CD4-positive, alpha-beta memory T cell (primary cell): ENCODE results near the gene CACNA1B. TPM values are rescaled to one million over a fixed set of nuclear protein-coding genes. Genes with fewer than 3 reads are reported as not detected.

ENCODE experiments used
- CTCF ChIA-PET: fragments of 350-600 bp; sonication (Branson Sonifier 250); formaldehyde crosslinking; loops from one replicate; lab custom pipeline; 2021; ENCODE audit warnings: inconsistent platforms; ENCODE audit not compliant: partially characterized antibody; lab: Charles Lee
- POLR2A ChIA-PET: fragments of 350-600 bp; sonication (Branson Sonifier 250); formaldehyde crosslinking; loops from one replicate; lab custom pipeline; 2021; ENCODE audit not compliant: partially characterized antibody; lab: Charles Lee
- DNase-seq, 5 donors: peaks; one replicate each; pipeline versions ENCODE4 v3.0.0 to v3.0.0-alpha.2; 2020 to 2022; ENCODE audit warnings: mixed read lengths in 1 of 5
- H3K27ac ChIP-seq: one replicate; pipeline ENCODE4 v1.7.0; 2013; ENCODE audit warnings: low read depth, low read length
- H3K27me3 ChIP-seq: 2 replicates; pipeline ENCODE4 v1.7.0; 2013; ENCODE audit warnings: mild to moderate bottlenecking, low read length, moderate library complexity; ENCODE audit not compliant: insufficient read depth
- H3K36me3 ChIP-seq: 2 replicates; pipeline ENCODE4 v1.7.0; 2013; ENCODE audit warnings: mild to moderate bottlenecking, low read length, moderate library complexity; ENCODE audit not compliant: insufficient read depth
- H3K4me1 ChIP-seq: 2 replicates; pipeline ENCODE4 v1.7.0; 2013; ENCODE audit warnings: mild to moderate bottlenecking, low read length, moderate library complexity; ENCODE audit not compliant: insufficient read depth
- H3K4me3 ChIP-seq, 2 donors: one replicate each; pipeline ENCODE4 v1.7.0; 2013; ENCODE audit warnings: low read length in 2 of 2, mild to moderate bottlenecking in 1 of 2
- H3K9me3 ChIP-seq, 2 donors: one replicate each; pipeline ENCODE4 v1.7.0; 2013; ENCODE audit warnings: low read length in 2 of 2, control low read depth in 1 of 2; ENCODE audit not compliant: control insufficient read depth in 1 of 2
- H3K27ac Mint-ChIP-seq, 7 donors: one replicate each; pipeline ENCODE4 v1.8.0; 2020 to 2021; ENCODE audit warnings: mixed read lengths in 7 of 7, mild to moderate bottlenecking in 6 of 7, inconsistent platforms in 3 of 7, moderate library complexity in 3 of 7
- H3K27me3 Mint-ChIP-seq, 2 donors: one replicate each; pipeline ENCODE4 v1.8.0; 2020 to 2021; ENCODE audit warnings: mixed read lengths in 2 of 2
- H3K36me3 Mint-ChIP-seq, 2 donors: one replicate each; pipeline ENCODE4 v1.8.0; 2020 to 2021; ENCODE audit warnings: mixed read lengths in 2 of 2, inconsistent platforms in 1 of 2, mild to moderate bottlenecking in 1 of 2
- H3K4me1 Mint-ChIP-seq, 4 donors: one replicate each; pipeline ENCODE4 v1.8.0; 2020 to 2021; ENCODE audit warnings: mixed read lengths in 4 of 4, mild to moderate bottlenecking in 1 of 4
- H3K4me3 Mint-ChIP-seq, 8 donors: one replicate each; pipeline ENCODE4 v1.8.0; 2020 to 2021; ENCODE audit warnings: mixed read lengths in 8 of 8, mild to moderate bottlenecking in 7 of 8, moderate library complexity in 6 of 8, inconsistent platforms in 3 of 8
- H3K9me3 Mint-ChIP-seq, 8 donors: one replicate each; pipeline ENCODE4 v1.8.0; 2020 to 2021; ENCODE audit warnings: mixed read lengths in 8 of 8, mild to moderate bottlenecking in 5 of 8, inconsistent platforms in 3 of 8, moderate library complexity in 1 of 8
- intact Hi-C: fragments of 100-400 bp; cut with micrococcal nuclease; formaldehyde crosslinking; loops from one replicate; pipeline ENCODE4 v1.15.1; 2023
- polyA plus RNA-seq, 2 donors: library from polyadenylated mRNA; unstranded; fragments of 300-500 nt; fragmentation: Illumina TruSeq; gene quantifications; one replicate each; pipeline ENCODE4 v1.2.3, GENCODE V29; 2021
- total RNA-seq, 2 experiments: library from RNA; stranded (reverse); gene quantifications; one replicate each; pipeline ENCODE4 v1.2.3, GENCODE V29; 2021

CACNA1B gene
- total and polyA plus RNA-seq, 4 experiments from 2014 or later: not detected

DNA sequence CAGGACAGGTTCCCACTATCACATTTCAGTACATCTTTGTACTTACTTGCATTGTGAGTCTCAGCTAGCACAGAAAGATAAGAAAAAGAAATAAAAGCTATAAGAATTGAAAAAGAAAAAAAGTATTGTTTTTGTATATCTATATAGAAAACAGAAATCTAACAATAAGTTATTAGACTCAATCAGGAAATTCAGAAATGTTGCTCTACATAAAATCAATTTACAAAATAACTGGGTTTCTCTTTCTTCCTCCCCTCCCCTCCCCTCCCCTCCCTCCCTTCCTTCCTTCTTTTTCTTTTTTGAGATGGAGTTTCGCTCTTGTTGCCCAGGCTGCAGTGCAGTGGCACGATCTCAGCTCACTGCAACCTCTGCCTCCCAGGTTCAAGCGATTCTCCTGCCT lies 7.2 kb upstream of the CACNA1B start:
- no peaks in the 10 kb centered on the region for H3K36me3 ChIP-seq
- H3K4me1 Mint-ChIP-seq: peaks cover 0 to 1% (median under 1%) of the 10 kb centered on the region in 4 donors
- CTCF ChIA-PET: no interaction called here
- no peak overlapping the region for H3K27ac ChIP-seq
- no peak overlapping the region for H3K4me3 Mint-ChIP-seq
- POLR2A ChIA-PET: no interaction called here
- no peaks in the 10 kb centered on the region for H3K9me3 ChIP-seq
- no peaks in the 10 kb centered on the region for H3K27me3 ChIP-seq
- H3K9me3 Mint-ChIP-seq: peaks cover 0 to 10% (median 4%) of the 10 kb centered on the region in 8 donors
- intact Hi-C loops: no loop called here
- peaks cover 20 to 27% of the 10 kb centered on the region in 2 donors for H3K27me3 Mint-ChIP-seq
- DNase-seq: no peak
- no peaks in the 10 kb centered on the region for H3K36me3 Mint-ChIP-seq
- no peak overlapping the region for H3K4me3 ChIP-seq
- H3K27ac Mint-ChIP-seq: no peak overlapping the region
- H3K4me1 ChIP-seq: no peaks in the 10 kb centered on the region

DNA sequence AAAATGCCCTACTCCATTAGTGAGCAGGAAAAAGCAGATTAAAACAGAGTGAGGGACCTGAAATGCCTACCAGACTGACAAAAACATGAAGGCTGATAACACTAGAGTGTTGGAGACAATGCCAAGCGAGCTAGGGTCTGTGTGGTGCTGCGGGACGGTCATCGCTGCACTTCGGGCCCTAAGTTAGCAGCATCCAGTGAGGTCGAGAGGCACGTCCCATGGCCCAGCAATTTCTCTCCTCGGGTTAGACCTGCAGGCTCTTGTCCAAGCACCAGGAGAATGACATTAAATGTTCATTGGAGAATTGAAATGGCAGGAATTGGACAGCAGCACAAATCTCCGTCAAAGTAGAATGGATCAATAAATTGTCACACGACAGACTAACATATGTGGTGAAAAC lies 5.3 kb upstream of the CACNA1B start:
- no peaks in the 10 kb centered on the region for H3K36me3 ChIP-seq
- intact Hi-C loops: no loop called here
- no peaks in the 10 kb centered on the region for H3K9me3 ChIP-seq
- H3K27ac ChIP-seq: no peak overlapping the region
- H3K27me3 Mint-ChIP-seq: peaks cover 25 to 31% of the 10 kb centered on the region in 2 donors
- H3K9me3 Mint-ChIP-seq: peaks cover 0 to 10% (median 6%) of the 10 kb centered on the region in 8 donors
- ChIA-PET CTCF (no interaction called here), POLR2A (no interaction called here)
- H3K4me3 ChIP-seq: no peak overlapping the region
- H3K27ac Mint-ChIP-seq: no peak overlapping the region
- DNase-seq: no peak
- no peaks in the 10 kb centered on the region for H3K36me3 Mint-ChIP-seq
- no peaks in the 10 kb centered on the region for H3K4me1 ChIP-seq
- H3K4me3 Mint-ChIP-seq: no peak overlapping the region
- H3K4me1 Mint-ChIP-seq: peaks cover 0 to 10% (median 3%) of the 10 kb centered on the region in 4 donors
- peaks cover 4% of the 10 kb centered on the region for H3K27me3 ChIP-seq

- Mint-ChIP-seq H3K4me3 (no peak overlapping the region), H3K9me3 (peaks cover 0 to 6% (median 3%) of the 10 kb centered on the region in 8 donors), H3K27me3 (peaks cover 25 to 26% of the 10 kb centered on the region in 2 donors), H3K4me1 (peaks cover 0 to 10% (median 3%) of the 10 kb centered on the region in 4 donors), H3K27ac (no peak overlapping the region), H3K36me3 (no peaks in the 10 kb centered on the region)
- ChIA-PET CTCF (no interaction called here), POLR2A (no interaction called here)
- Histone ChIP-seq H3K9me3 (no peaks in the 10 kb centered on the region), H3K27ac (no peak overlapping the region), H3K36me3 (no peaks in the 10 kb centered on the region), H3K4me3 (no peak overlapping the region), H3K27me3 (peaks cover 4% of the 10 kb centered on the region), H3K4me1 (no peaks in the 10 kb centered on the region)
- intact Hi-C loops: no loop called here
- DNase-seq: no peak
Measured at GRCh38 chr9:137873408-137873807, 4.2 kb upstream of the CACNA1B start.

DNA sequence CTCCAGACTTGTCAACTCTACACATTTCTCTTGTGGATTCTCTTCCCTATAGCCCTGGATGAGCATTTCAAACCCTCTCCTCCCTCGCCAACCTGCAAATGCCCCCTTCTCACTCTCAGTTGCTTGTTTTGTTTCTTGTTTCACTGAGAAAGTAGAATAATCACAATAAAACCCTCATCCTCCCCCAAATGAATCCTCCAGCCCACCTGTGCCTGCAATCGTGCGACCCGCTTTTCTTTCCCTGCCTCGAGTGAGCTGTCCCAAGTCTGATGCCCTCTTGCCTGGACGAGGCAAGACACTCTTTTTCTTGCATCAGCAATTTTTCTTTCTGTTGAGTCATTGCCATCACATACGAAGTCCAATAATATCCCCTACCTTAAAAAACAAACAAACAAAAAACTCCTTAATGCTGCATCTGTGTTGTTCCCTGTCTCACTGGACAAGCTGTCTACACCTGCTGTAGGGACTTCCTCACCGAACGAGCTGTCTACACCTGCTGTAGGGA lies 3.7 kb upstream of the CACNA1B start:
- intact Hi-C loops: no loop called here
- Histone ChIP-seq H3K9me3 (no peaks in the 10 kb centered on the region), H3K4me3 (no peak overlapping the region), H3K27ac (no peak overlapping the region), H3K4me1 (no peaks in the 10 kb centered on the region), H3K27me3 (peaks cover 4% of the 10 kb centered on the region), H3K36me3 (no peaks in the 10 kb centered on the region)
- ChIA-PET CTCF (no interaction called here), POLR2A (no interaction called here)
- peaks cover 0 to 10% (median 3%) of the 10 kb centered on the region in 4 donors for H3K4me1 Mint-ChIP-seq
- no peak overlapping the region for H3K27ac Mint-ChIP-seq
- H3K36me3 Mint-ChIP-seq: no peaks in the 10 kb centered on the region
- H3K9me3 Mint-ChIP-seq: peaks cover 0 to 4% (median under 1%) of the 10 kb centered on the region in 8 donors
- peaks cover 24 to 25% of the 10 kb centered on the region in 2 donors for H3K27me3 Mint-ChIP-seq
- no peak overlapping the region for H3K4me3 Mint-ChIP-seq
- DNase-seq: no peak

DNA sequence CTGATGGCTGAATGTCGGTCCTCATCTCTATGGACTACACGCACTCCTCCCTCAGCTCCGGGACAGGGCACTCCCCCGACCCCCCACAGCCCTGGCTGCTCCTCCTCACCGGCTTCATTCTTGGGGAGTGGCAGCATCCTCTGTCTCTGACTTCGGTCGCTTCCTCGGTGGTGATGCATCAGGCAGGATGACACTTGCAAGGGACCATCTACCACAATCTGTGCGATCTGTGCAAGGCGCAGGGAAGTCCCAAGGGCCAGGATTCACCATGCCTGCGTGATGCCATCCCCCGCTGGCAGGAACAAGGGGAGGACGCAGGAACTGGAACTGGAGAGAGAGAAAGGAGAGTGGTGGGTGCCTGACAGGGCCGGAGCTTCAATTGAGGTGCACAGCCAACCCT lies 2.2 kb upstream of the CACNA1B start:
- peaks cover 0 to 10% (median 3%) of the 10 kb centered on the region in 4 donors for H3K4me1 Mint-ChIP-seq
- Histone ChIP-seq H3K36me3 (no peaks in the 10 kb centered on the region), H3K27me3 (peaks cover 4% of the 10 kb centered on the region), H3K4me3 (no peak overlapping the region), H3K27ac (no peak overlapping the region), H3K4me1 (no peaks in the 10 kb centered on the region), H3K9me3 (no peaks in the 10 kb centered on the region)
- peak overlapping the region in 1 of 8 donors; percentile 10 for H3K4me3 Mint-ChIP-seq
- H3K27me3 Mint-ChIP-seq: peaks cover 26 to 29% of the 10 kb centered on the region in 2 donors
- no peak for DNase-seq
- no peaks in the 10 kb centered on the region for H3K36me3 Mint-ChIP-seq
- intact Hi-C loops: no loop called here
- ChIA-PET CTCF (no interaction called here), POLR2A (no interaction called here)
- H3K9me3 Mint-ChIP-seq: peaks cover 0 to 3% (median 0%) of the 10 kb centered on the region in 8 donors
- H3K27ac Mint-ChIP-seq: no peak overlapping the region

GRCh38 chr9:137875846-137876245 lies 1.7 kb upstream of the CACNA1B start:
- no peaks in the 10 kb centered on the region for H3K4me1 ChIP-seq
- peaks cover 0 to 3% (median 0%) of the 10 kb centered on the region in 8 donors for H3K9me3 Mint-ChIP-seq
- H3K27ac ChIP-seq: no peak overlapping the region
- H3K27me3 Mint-ChIP-seq: peaks cover 26 to 29% of the 10 kb centered on the region in 2 donors
- intact Hi-C loops: no loop called here
- no peaks in the 10 kb centered on the region for H3K36me3 ChIP-seq
- H3K27me3 ChIP-seq: peaks cover 4% of the 10 kb centered on the region
- CTCF ChIA-PET: no interaction called here
- H3K9me3 ChIP-seq: no peaks in the 10 kb centered on the region
- H3K4me3 Mint-ChIP-seq: peak overlapping the region in 3 of 8 donors; percentile 3 to 36 (median 10)
- DNase-seq: no peak
- no peak overlapping the region for H3K27ac Mint-ChIP-seq
- POLR2A ChIA-PET: no interaction called here
- no peaks in the 10 kb centered on the region for H3K36me3 Mint-ChIP-seq
- H3K4me1 Mint-ChIP-seq: peaks cover 0 to 10% (median 3%) of the 10 kb centered on the region in 4 donors
- H3K4me3 ChIP-seq: no peak overlapping the region

DNA sequence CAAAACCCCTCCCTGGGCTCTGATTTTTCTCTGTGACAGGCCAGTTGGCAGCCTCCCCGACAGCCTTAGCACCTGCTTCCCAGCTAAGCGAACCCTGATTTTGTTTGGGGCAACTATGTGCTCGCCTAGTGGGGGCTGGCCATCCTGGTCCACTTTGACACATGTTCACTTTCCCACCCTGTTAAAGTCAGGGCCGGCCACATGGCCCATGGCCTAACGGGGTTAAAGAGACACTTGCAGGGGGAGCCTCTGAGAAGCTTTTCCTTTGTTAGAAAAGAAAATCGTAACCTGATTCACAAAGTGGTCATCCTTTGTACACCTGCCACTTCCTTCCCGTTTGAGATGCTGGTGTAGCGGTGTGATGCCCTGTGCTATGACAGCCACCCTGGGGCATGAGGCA lies 1.3 kb upstream of the CACNA1B start:
- Mint-ChIP-seq H3K4me3 (peak overlapping the region in 6 of 8 donors; percentile 42 to 84 (median 73)), H3K4me1 (peaks cover 0 to 10% (median 3%) of the 10 kb centered on the region in 4 donors), H3K27me3 (peaks cover 26 to 29% of the 10 kb centered on the region in 2 donors)

More for the DNA sequence above, 1.3 kb upstream of the CACNA1B start:
- Mint-ChIP-seq H3K9me3 (peaks cover 0 to 3% (median 0%) of the 10 kb centered on the region in 8 donors), H3K36me3 (no peaks in the 10 kb centered on the region), H3K27ac (no peak overlapping the region)
- peaks cover 4% of the 10 kb centered on the region for H3K27me3 ChIP-seq
- H3K9me3 ChIP-seq: no peaks in the 10 kb centered on the region
- ChIA-PET POLR2A (no interaction called here), CTCF (no interaction called here)
- H3K4me1 ChIP-seq: no peaks in the 10 kb centered on the region
- intact Hi-C loops: no loop called here
- no peak overlapping the region for H3K4me3 ChIP-seq
- no peak overlapping the region for H3K27ac ChIP-seq
- no peak for DNase-seq
- H3K36me3 ChIP-seq: no peaks in the 10 kb centered on the region
